Endothelial cell (in vitro differentiated cells): Measurements from ENCODE around the gene PLXNA1. TPM values are rescaled to one million over a fixed set of nuclear protein-coding genes. Genes with fewer than 3 reads are reported as not detected.

ENCODE experiments used
- DNase-seq: peaks from one replicate; pipeline ENCODE4 v3.0.0; 2021; ENCODE audit warnings: low spot score
- H3K27ac Mint-ChIP-seq: one replicate; pipeline ENCODE4 v1.8.0; 2021; ENCODE audit warnings: mixed read lengths, inconsistent platforms; ENCODE audit not compliant: unreplicated experiment
- H3K27me3 Mint-ChIP-seq: one replicate; pipeline ENCODE4 v1.8.0; 2021; ENCODE audit warnings: mild to moderate bottlenecking, moderate library complexity, mixed read lengths, inconsistent platforms; ENCODE audit not compliant: unreplicated experiment
- H3K36me3 Mint-ChIP-seq: one replicate; pipeline ENCODE4 v1.8.0; 2021; ENCODE audit warnings: mild to moderate bottlenecking, low read depth, mixed read lengths, inconsistent platforms; ENCODE audit not compliant: unreplicated experiment
- H3K4me1 Mint-ChIP-seq: one replicate; pipeline ENCODE4 v1.8.0; 2021; ENCODE audit warnings: mild to moderate bottlenecking, mixed read lengths, inconsistent platforms; ENCODE audit not compliant: unreplicated experiment
- H3K4me3 Mint-ChIP-seq: one replicate; pipeline ENCODE4 v1.8.0; 2021; ENCODE audit warnings: mild to moderate bottlenecking, mixed read lengths, inconsistent platforms; ENCODE audit not compliant: unreplicated experiment
- H3K9me3 Mint-ChIP-seq: one replicate; pipeline ENCODE4 v1.8.0; 2021; ENCODE audit warnings: mixed read lengths, inconsistent platforms; ENCODE audit not compliant: unreplicated experiment
- CTCF ChIP-seq: fragments of 200-600 bp; sonication (generic); IDR thresholded peaks from one replicate; pipeline ENCODE4 v1.5.0; 2021; ENCODE audit warnings: antibody characterized with exemption; ENCODE audit not compliant: unreplicated experiment
- total RNA-seq: library from RNA; stranded (reverse); fragmentation: NEBNext Ultra II Directional; extraction: Animal tissue kit (Norgen Biotek cat#: 25700); gene quantifications from one replicate; pipeline ENCODE4 v1.2.1, GENCODE V29; 2021; ENCODE audit not compliant: unreplicated experiment

Gene PLXNA1
- total RNA-seq, 1 donor from 2014 or later = 31.8 TPM

- no peak for TF ChIP-seq CTCF
- Mint-ChIP-seq H3K4me3 (no peak overlapping the region), H3K9me3 (no peaks in the 10 kb centered on the region), H3K36me3 (peaks cover 10% of the 10 kb centered on the region), H3K27me3 (peaks cover 8% of the 10 kb centered on the region), H3K4me1 (no peaks in the 10 kb centered on the region), H3K27ac (no peak overlapping the region)
- no peak for DNase-seq
Observed at GRCh38 chr3:127029658-127030507, 47.0 kb downstream of the PLXNA1 start.

GRCh38 chr3:127030508-127031412, 47.8 kb downstream of the PLXNA1 start:
- no peak for DNase-seq
- TF ChIP-seq CTCF = no peak
- H3K9me3 Mint-ChIP-seq = no peaks in the 10 kb centered on the region
- H3K4me3 Mint-ChIP-seq = no peak overlapping the region
- no peak overlapping the region for H3K27ac Mint-ChIP-seq
- H3K4me1 Mint-ChIP-seq = no peaks in the 10 kb centered on the region
- H3K27me3 Mint-ChIP-seq = peaks cover 8% of the 10 kb centered on the region
- H3K36me3 Mint-ChIP-seq = peaks cover 8% of the 10 kb centered on the region

- DNase-seq = no peak
- peak overlapping the region; percentile 75 for H3K27ac Mint-ChIP-seq
- H3K4me1 Mint-ChIP-seq = no peaks in the 10 kb centered on the region
- no peaks in the 10 kb centered on the region for H3K9me3 Mint-ChIP-seq
- H3K36me3 Mint-ChIP-seq = peaks cover 10% of the 10 kb centered on the region
- no peak overlapping the region for H3K4me3 Mint-ChIP-seq
- H3K27me3 Mint-ChIP-seq = peaks cover 8% of the 10 kb centered on the region
- TF ChIP-seq CTCF = no peak
Observed at GRCh38 chr3:127031413-127031810, 48.5 kb downstream of the PLXNA1 start.

- no peak overlapping the region for H3K27ac Mint-ChIP-seq
- no peaks in the 10 kb centered on the region for H3K4me1 Mint-ChIP-seq
- H3K9me3 Mint-ChIP-seq = no peaks in the 10 kb centered on the region
- no peak for DNase-seq
- no peak overlapping the region for H3K4me3 Mint-ChIP-seq
- H3K27me3 Mint-ChIP-seq = peaks cover 8% of the 10 kb centered on the region
- TF ChIP-seq CTCF = no peak
- peaks cover 10% of the 10 kb centered on the region for H3K36me3 Mint-ChIP-seq
Observed at GRCh38 chr3:127031845-127032244, 48.9 kb downstream of the PLXNA1 start.
